Kidney (tissue), 14 donors: ENCODE data around the gene SHLD1. TPM values are rescaled to one million over a fixed set of nuclear protein-coding genes. Genes with fewer than 3 reads are reported as not detected.

ENCODE experiments used
- DNase-seq, 5 donors: peaks; one replicate each; pipeline ENCODE4 v3.0.0-alpha.2; 2013 to 2020
- FAIRE-seq: peaks from 2 replicates; lab custom pipeline; 2012; peaks lifted over from hg19 to GRCh38; lab: Jason Lieb, UNC
- H3K27ac ChIP-seq, 2 donors: one replicate each; pipeline ENCODE4 v1.7.0; 2013; ENCODE audit warnings: low read depth in 2 of 2, low read length in 2 of 2, inconsistent platforms in 1 of 2
- H3K27me3 ChIP-seq: one replicate; pipeline ENCODE4 v1.7.1; 2013; ENCODE audit warnings: low read length, inconsistent platforms; ENCODE audit not compliant: control insufficient read depth, insufficient read depth
- H3K36me3 ChIP-seq, 3 donors: one replicate each; pipeline versions ENCODE4 v1.7.0 to v1.7.1; 2013; ENCODE audit warnings: low read length in 3 of 3, control low read depth in 1 of 3, inconsistent platforms in 1 of 3; ENCODE audit not compliant: insufficient read depth in 3 of 3, control insufficient read depth in 2 of 3
- H3K4me1 ChIP-seq, 3 donors: one replicate each; pipeline versions ENCODE4 v1.7.0 to v1.7.1; 2013; ENCODE audit warnings: low read length in 3 of 3, inconsistent platforms in 1 of 3, low read depth in 1 of 3; ENCODE audit not compliant: control insufficient read depth in 2 of 3, insufficient read depth in 2 of 3
- H3K4me3 ChIP-seq, 3 donors: one replicate each; pipeline versions ENCODE4 v1.7.0 to v1.8.1; 2013; ENCODE audit warnings: low read length in 3 of 3, control low read depth in 1 of 3, inconsistent platforms in 1 of 3
- H3K9ac ChIP-seq, 3 donors: one replicate each; pipeline versions ENCODE4 v1.7.0 to v1.7.1; 2013; ENCODE audit warnings: low read length in 3 of 3, control low read depth in 1 of 3, inconsistent platforms in 1 of 3
- H3K9me3 ChIP-seq, 3 donors: one replicate each; pipeline versions ENCODE4 v1.7.0 to v1.7.1; 2013; ENCODE audit warnings: low read length in 3 of 3, control low read depth in 1 of 3, inconsistent platforms in 1 of 3; ENCODE audit not compliant: control insufficient read depth in 2 of 3, insufficient read depth in 1 of 3
- CTCF ChIP-seq: IDR thresholded peaks from 3 replicates; pipeline ENCODE4 v1.5.1; 2012; ENCODE audit warnings: mild to moderate bottlenecking, moderate library complexity, borderline replicate concordance; ENCODE audit not compliant: insufficient read depth; ENCODE audit errors: extremely low read depth
- intact Hi-C: fragments of 100-400 bp; cut with DNase I; formaldehyde crosslinking; loops from one replicate; pipeline ENCODE4 v1.11.1; 2022
- polyA plus RNA-seq: library from polyadenylated mRNA; stranded (reverse); fragments of 350-450 nt; fragmentation: Illumina TruSeq; extraction: RNeasy Lipid Tissue Mini Kit (QIAGEN cat#74804); gene quantifications from one replicate; pipeline ENCODE4 v1.2.3, GENCODE V29; 2014; ENCODE audit warnings: low read depth, low replicate concordance; ENCODE audit not compliant: insufficient read depth
- total RNA-seq: library from RNA; stranded (reverse); fragmentation: NEBNext Ultra II Directional; extraction: Animal tissue kit (Norgen Biotek cat#: 25700); gene quantifications from one replicate; pipeline ENCODE4 v1.2.1, GENCODE V29; 2021
- donor health status: control.
- donor health status: control.
- donor health status: control.
- donor health status: control.
- donor health status: control.
- donor health status: DM: yes; HTN: yes; CAD: no.
- donor health status: Normal renal cell carcinoma (clear cell type).

The SHLD1 gene
- total and polyA plus RNA-seq, 2 donors from 2014 or later = 6.1 to 7.2 TPM

GRCh38 chr20:5821627-5822215 is 71.5 kb downstream of the SHLD1 start:
- FAIRE-seq = no peak

GRCh38 chr20:5822569-5822968 is 72.4 kb downstream of the SHLD1 start:
- Histone ChIP-seq H3K9me3 (no peaks in the 10 kb centered on the region), H3K36me3 (no peaks in the 10 kb centered on the region), H3K27ac (no peak overlapping the region), H3K27me3 (no peaks in the 10 kb centered on the region), H3K4me1 (no peaks in the 10 kb centered on the region), H3K9ac (no peak overlapping the region), H3K4me3 (no peak overlapping the region)
- FAIRE-seq (no peak), DNase-seq (peak in 1 of 5 donors; percentile 18)
- intact Hi-C loops = no loop called here
- TF ChIP-seq CTCF = no peak

More at GRCh38 chr20:5821627-5822215, 71.5 kb downstream of the SHLD1 start:
- H3K4me1 ChIP-seq = no peaks in the 10 kb centered on the region
- no peak for TF ChIP-seq CTCF
- H3K4me3 ChIP-seq = no peak overlapping the region
- DNase-seq = no peak
- no peaks in the 10 kb centered on the region for H3K36me3 ChIP-seq
- no peaks in the 10 kb centered on the region for H3K27me3 ChIP-seq
- no peak overlapping the region for H3K27ac ChIP-seq
- H3K9me3 ChIP-seq = no peaks in the 10 kb centered on the region
- no peak overlapping the region for H3K9ac ChIP-seq
- intact Hi-C loops = no loop called here

GRCh38 chr20:5825130-5825719 is 75.0 kb downstream of the SHLD1 start:
- intact Hi-C loops = no loop called here
- H3K36me3 ChIP-seq = no peaks in the 10 kb centered on the region
- DNase-seq = no peak
- no peaks in the 10 kb centered on the region for H3K4me1 ChIP-seq
- no peak for TF ChIP-seq CTCF
- no peak overlapping the region for H3K9ac ChIP-seq
- H3K27ac ChIP-seq = no peak overlapping the region
- no peak for FAIRE-seq
- no peaks in the 10 kb centered on the region for H3K27me3 ChIP-seq
- H3K4me3 ChIP-seq = no peak overlapping the region
- no peaks in the 10 kb centered on the region for H3K9me3 ChIP-seq
